Prostate gland (tissue), 2 donors: ENCODE data around the gene LOC101059915.

ENCODE experiments used
- CTCF ChIP-seq, 4 experiments: fragments of 200-600 bp in 2 of 4; fragments of 450-650 bp in 2 of 4; sonication (generic) in 2 of 4; IDR thresholded peaks; 1 replicate in 3 of 4; 2 replicates in 1 of 4; pipeline ENCODE4 v1.5.1; 2016 to 2019; ENCODE audit warnings: antibody characterized with exemption in 4 of 4, mild to moderate bottlenecking in 2 of 4, moderate library complexity in 2 of 4
- POLR2AphosphoS5 ChIP-seq: sonication (generic); formaldehyde crosslinking; IDR thresholded peaks from one replicate; pipeline ENCODE4 v1.6.1; 2017; ENCODE audit warnings: antibody characterized with exemption

- TF ChIP-seq POLR2AphosphoS5 = no peak
- TF ChIP-seq CTCF (IDR thresholded peaks at IDR 0.05) = no peak
Measured at GRCh38 chrX:71619193-71619592, 48.2 kb upstream of the LOC101059915 start.
